Effector CD8-positive, alpha-beta T cell (primary cell): Measurements from ENCODE around the gene DCC.

Source experiments
- DNase-seq: peaks from one replicate; lab custom pipeline; 2025; lab: John Stamatoyannopoulos, UW

Gene DCC

GRCh38 chr18:53225567-53226325 lies 885.7 kb downstream of the DCC start:
- no peak for DNase-seq

GRCh38 chr18:53234610-53235009 lies 894.6 kb downstream of the DCC start:
- no peak for DNase-seq

- DNase-seq, result no peak
Measured at GRCh38 chr18:53241161-53241560, 901.2 kb downstream of the DCC start.

GRCh38 chr18:53253789-53254188 lies 913.8 kb downstream of the DCC start:
- no peak for DNase-seq

GRCh38 chr18:53254265-53254664 lies 914.3 kb downstream of the DCC start:
- no peak for DNase-seq

- no peak for DNase-seq
Measured at GRCh38 chr18:53261241-53261640, 921.2 kb downstream of the DCC start.

GRCh38 chr18:53266850-53267249 lies 926.9 kb downstream of the DCC start:
- DNase-seq, result no peak

- DNase-seq, result no peak
Measured at GRCh38 chr18:53268455-53268854, 928.5 kb downstream of the DCC start.

- DNase-seq, result no peak
Measured at GRCh38 chr18:53281406-53281805, 941.4 kb downstream of the DCC start.

GRCh38 chr18:53283708-53284107 lies 943.7 kb downstream of the DCC start:
- DNase-seq, result no peak

GRCh38 chr18:53305461-53305860 lies 965.5 kb downstream of the DCC start:
- DNase-seq, result no peak

- DNase-seq, result no peak
Measured at GRCh38 chr18:53319628-53320027, 979.6 kb downstream of the DCC start.

GRCh38 chr18:53322163-53322562 lies 982.2 kb downstream of the DCC start:
- no peak for DNase-seq

GRCh38 chr18:53324353-53324752 lies 984.4 kb downstream of the DCC start:
- no peak for DNase-seq

- DNase-seq, result no peak
Measured at GRCh38 chr18:53360501-53361443, 1020.8 kb downstream of the DCC start.

GRCh38 chr18:53375621-53376020 lies 1035.6 kb downstream of the DCC start:
- DNase-seq, result no peak

GRCh38 chr18:53380063-53380639 lies 1040.2 kb downstream of the DCC start:
- DNase-seq, result no peak

GRCh38 chr18:53382870-53383269 lies 1042.9 kb downstream of the DCC start:
- no peak for DNase-seq

GRCh38 chr18:53385889-53386288 lies 1045.9 kb downstream of the DCC start:
- DNase-seq, result no peak

GRCh38 chr18:53387581-53387980 lies 1047.6 kb downstream of the DCC start:
- DNase-seq, result no peak

- DNase-seq, result no peak
Measured at GRCh38 chr18:53402670-53403069, 1062.7 kb downstream of the DCC start.

- DNase-seq, result no peak
Measured at GRCh38 chr18:53408271-53408670, 1068.3 kb downstream of the DCC start.

GRCh38 chr18:53411511-53411910 lies 1071.5 kb downstream of the DCC start:
- no peak for DNase-seq
